Spleen (tissue), 11 donors: ENCODE data around the gene DCLRE1A. TPM values are rescaled to one million over a fixed set of nuclear protein-coding genes. Genes with fewer than 3 reads are reported as not detected.

Experiments used
- DNase-seq: peaks from one replicate; pipeline ENCODE4 v3.0.0-alpha.2; 2020
- H3K27ac ChIP-seq, 8 donors: fragments of 200-600 bp; sonication (generic) in 7 of 8; 1 replicate in 4 of 8; 2 replicates in 4 of 8; pipeline versions ENCODE4 v1.5.0 to v1.8.0; 2016 to 2021; ENCODE audit warnings: inconsistent platforms in 4 of 8, mild to moderate bottlenecking in 4 of 8, moderate library complexity in 1 of 8
- H3K27me3 ChIP-seq, 7 donors: fragments of 200-600 bp; sonication (generic) in 6 of 7; replicated peaks in 1 of 7; 1 replicate in 4 of 7; 2 replicates in 3 of 7; pipeline versions ENCODE4 v1.5.0 to v1.8.0; 2016 to 2021; ENCODE audit warnings: inconsistent platforms in 3 of 7, mild to moderate bottlenecking in 1 of 7
- H3K36me3 ChIP-seq, 6 donors: fragments of 200-600 bp; sonication (generic) in 5 of 6; 1 replicate in 4 of 6; 2 replicates in 2 of 6; pipeline versions ENCODE4 v1.5.0 to v1.8.0; 2016 to 2021; ENCODE audit warnings: inconsistent platforms in 2 of 6
- H3K4me1 ChIP-seq, 6 donors: fragments of 200-600 bp; sonication (generic) in 5 of 6; 1 replicate in 3 of 6; 2 replicates in 3 of 6; pipeline versions ENCODE4 v1.5.0 to v1.8.0; 2016 to 2021; ENCODE audit warnings: inconsistent platforms in 3 of 6
- H3K4me3 ChIP-seq, 8 donors: fragments of 200-600 bp; sonication (generic) in 7 of 8; 1 replicate in 4 of 8; 2 replicates in 4 of 8; pipeline versions ENCODE4 v1.5.0 to v1.8.0; 2016 to 2021; ENCODE audit warnings: inconsistent platforms in 4 of 8, mild to moderate bottlenecking in 4 of 8, moderate library complexity in 2 of 8
- H3K9me3 ChIP-seq, 8 donors: fragments of 200-600 bp; sonication (generic) in 7 of 8; 1 replicate in 4 of 8; 2 replicates in 4 of 8; pipeline versions ENCODE4 v1.5.0 to v1.8.0; 2016 to 2021; ENCODE audit warnings: inconsistent platforms in 4 of 8
- CTCF ChIP-seq, 11 experiments: fragments of 200-600 bp in 7 of 11; fragments of 450-650 bp in 4 of 11; sonication (generic) in 4 of 11; IDR thresholded peaks in 8 of 11; conservative IDR thresholded peaks in 3 of 11; 1 replicate in 7 of 11; 2 replicates in 4 of 11; pipeline versions ENCODE4 v1.4.0 to v1.8.0; 2016 to 2021; ENCODE audit warnings: antibody characterized with exemption in 11 of 11, inconsistent platforms in 4 of 11, mild to moderate bottlenecking in 1 of 11
- POLR2A ChIP-seq, 3 donors: fragments of 450-650 bp; IDR thresholded peaks; one replicate each; pipeline ENCODE4 v1.5.1; 2017; ENCODE audit warnings: antibody characterized with exemption in 3 of 3, mild to moderate bottlenecking in 1 of 3
- POLR2AphosphoS5 ChIP-seq, 3 donors: sonication (generic); formaldehyde crosslinking; IDR thresholded peaks; one replicate each; pipeline ENCODE4 v1.5.1; 2017; ENCODE audit warnings: antibody characterized with exemption in 3 of 3
- WGBS, 5 donors: extraction: QIAGEN DNeasy Blood & Tissue Kit in 3 of 5; methylation state at CpG; one replicate each; pipeline versions ENCODE4 v1.1.5 to v1.1.7; 2013 to 2018; 5-methylcytosine and 5-hydroxymethylcytosine counted together
- intact Hi-C: fragments of 100-400 bp; cut with DNase I; formaldehyde crosslinking; loops from one replicate; pipeline ENCODE4 v1.15.0; 2023; ENCODE audit warnings: low total_unique reads
- polyA plus RNA-seq, 3 donors: library from polyadenylated mRNA; stranded (reverse); fragments of 200-250 nt; gene quantifications; one replicate each; pipeline ENCODE4 v1.2.1, GENCODE V29; 2013
- total RNA-seq, 7 donors: library from RNA; depleted of rRNA in 3 of 7; stranded (reverse); fragments of >200 nt in 3 of 7; fragmentation: NEBNext Ultra II Directional in 4 of 7; extraction: Animal tissue kit (Norgen Biotek cat#: 25700) in 4 of 7; gene quantifications; one replicate each; pipeline versions ENCODE4 v1.1.0 to v1.2.1, GENCODE V29; 2016 to 2021
- donor health status: healthy with polysubstance abuse.
- donor health status: DM: no; HTN: no; CAD: no; lungs with moderate emphysema.
- donor health status: DM: no; HTN: no; CAD: no.
- donor health status: Bipolar disorder and iron deficiency.
- donor health status: healthy.
- donor health status: DM: no; HTN: no; CAD: no.
- donor health status: DM: yes; HTN: yes; CAD: no.

The DCLRE1A gene
- total and polyA plus RNA-seq, 10 donors = 2.1 to 8.3 (median 6.0) TPM

- Histone ChIP-seq H3K4me1 (peaks cover 24 to 60% (median 42%) of the 10 kb centered on the region in 6 donors), H3K27me3 (no peaks in the 10 kb centered on the region), H3K27ac (peak overlapping the region in 1 of 8 donors; percentile 43), H3K36me3 (peaks cover 0 to 57% (median 28%) of the 10 kb centered on the region in 6 donors), H3K4me3 (no peak overlapping the region), H3K9me3 (peaks cover 0 to 5% (median 0%) of the 10 kb centered on the region in 8 donors)
- intact Hi-C loops = no loop called here
- no peak for TF ChIP-seq POLR2A (IDR thresholded peaks at IDR 0.05)
- no peak for TF ChIP-seq CTCF (IDR thresholded peaks at IDR 0.05 in 8 of 11, conservative IDR thresholded peaks at IDR 0.05 in 3 of 11)
- TF ChIP-seq POLR2AphosphoS5 (IDR thresholded peaks at IDR 0.05) = no peak
- DNase-seq = no peak
- WGBS, 5 donors = 49 to 62% (median 49%) methylated on average over 2 of the region's 2 CpGs
Measured at GRCh38 chr10:113859261-113859660, 5.4 kb upstream of the DCLRE1A start.

- intact Hi-C loops = no loop called here
Measured at GRCh38 chr10:113858541-113858940, 4.7 kb upstream of the DCLRE1A start.

GRCh38 chr10:113857210-113857609, 3.3 kb upstream of the DCLRE1A start:
- intact Hi-C loops = no loop called here
- no peaks in the 10 kb centered on the region for H3K27me3 ChIP-seq
- peaks cover 34 to 77% (median 58%) of the 10 kb centered on the region in 6 donors for H3K4me1 ChIP-seq
- no peak for DNase-seq
- H3K9me3 ChIP-seq = peaks cover 0 to 5% (median 0%) of the 10 kb centered on the region in 8 donors
- no peak for TF ChIP-seq CTCF (IDR thresholded peaks at IDR 0.05 in 8 of 11, conservative IDR thresholded peaks at IDR 0.05 in 3 of 11)
- TF ChIP-seq POLR2A (IDR thresholded peaks at IDR 0.05) = no peak
- no peak for TF ChIP-seq POLR2AphosphoS5 (IDR thresholded peaks at IDR 0.05)
- peaks cover 0 to 39% (median 28%) of the 10 kb centered on the region in 6 donors for H3K36me3 ChIP-seq
- H3K4me3 ChIP-seq = peak overlapping the region in 1 of 8 donors; percentile 1
- no peak overlapping the region for H3K27ac ChIP-seq

More at GRCh38 chr10:113858541-113858940, 4.7 kb upstream of the DCLRE1A start:
- DNase-seq = no peak
- Histone ChIP-seq H3K27me3 (no peaks in the 10 kb centered on the region), H3K36me3 (peaks cover 0 to 50% (median 28%) of the 10 kb centered on the region in 6 donors), H3K27ac (no peak overlapping the region), H3K4me1 (peaks cover 24 to 63% (median 44%) of the 10 kb centered on the region in 6 donors), H3K9me3 (peaks cover 0 to 5% (median 0%) of the 10 kb centered on the region in 8 donors), H3K4me3 (no peak overlapping the region)
- TF ChIP-seq CTCF (IDR thresholded peaks at IDR 0.05 in 8 of 11, conservative IDR thresholded peaks at IDR 0.05 in 3 of 11) (no peak), POLR2AphosphoS5 (IDR thresholded peaks at IDR 0.05) (no peak), POLR2A (IDR thresholded peaks at IDR 0.05) (no peak)
- WGBS, 5 donors = 84 to 92% (median 89%) methylated on average over 2 of the region's 2 CpGs

GRCh38 chr10:113856563-113856962, 2.7 kb upstream of the DCLRE1A start:
- peaks cover 0 to 33% (median 22%) of the 10 kb centered on the region in 6 donors for H3K36me3 ChIP-seq
- peak overlapping the region in 2 of 8 donors; percentile 77 to 91 for H3K4me3 ChIP-seq
- peaks cover 0 to 5% (median 0%) of the 10 kb centered on the region in 8 donors for H3K9me3 ChIP-seq
- intact Hi-C loops = no loop called here
- WGBS, 5 donors = 43 to 71% (median 64%) methylated on average over 1 of the region's 1 CpG
- H3K27ac ChIP-seq = peak overlapping the region in 3 of 8 donors; percentile 8 to 96 (median 26)
- TF ChIP-seq POLR2AphosphoS5 (IDR thresholded peaks at IDR 0.05) = no peak
- no peak for TF ChIP-seq CTCF (IDR thresholded peaks at IDR 0.05 in 8 of 11, conservative IDR thresholded peaks at IDR 0.05 in 3 of 11)
- no peak for TF ChIP-seq POLR2A (IDR thresholded peaks at IDR 0.05)
- no peaks in the 10 kb centered on the region for H3K27me3 ChIP-seq
- DNase-seq = no peak
- peaks cover 34 to 83% (median 64%) of the 10 kb centered on the region in 6 donors for H3K4me1 ChIP-seq
